CD4-positive, alpha-beta T cell treated with Interleukin-6 at 100 ng/mL for 8 hours (primary cell): ENCODE data around the gene IMMP2L.

Experiments
- DNase-seq: peaks from one replicate; pipeline ENCODE4 v3.0.0-alpha.2; 2020; ENCODE audit warnings: mixed read lengths, low spot score

IMMP2L gene

GRCh38 chr7:111210996-111211395 is 351.3 kb downstream of the IMMP2L start:
- DNase-seq: no peak

- no peak for DNase-seq
These were observed 352.2 kb downstream of the IMMP2L start for GRCh38 chr7:111210043-111210442.

GRCh38 chr7:111205251-111205650 is 357.0 kb downstream of the IMMP2L start:
- DNase-seq: no peak

- DNase-seq: no peak
These were observed 360.0 kb downstream of the IMMP2L start for GRCh38 chr7:111202321-111202720.

GRCh38 chr7:111199643-111200042 is 362.6 kb downstream of the IMMP2L start:
- no peak for DNase-seq

GRCh38 chr7:111198255-111198654 is 364.0 kb downstream of the IMMP2L start:
- DNase-seq: no peak

GRCh38 chr7:111196655-111197054 is 365.6 kb downstream of the IMMP2L start:
- DNase-seq: no peak

- DNase-seq: no peak
These were observed 369.5 kb downstream of the IMMP2L start for GRCh38 chr7:111192614-111193413.

GRCh38 chr7:111190804-111191203 is 371.5 kb downstream of the IMMP2L start:
- no peak for DNase-seq

GRCh38 chr7:111184987-111185386 is 377.3 kb downstream of the IMMP2L start:
- DNase-seq: no peak

GRCh38 chr7:111183321-111183720 is 379.0 kb downstream of the IMMP2L start:
- no peak for DNase-seq

- DNase-seq: no peak
These were observed 382.0 kb downstream of the IMMP2L start for GRCh38 chr7:111180338-111180737.

GRCh38 chr7:111175908-111176441 is 386.3 kb downstream of the IMMP2L start:
- no peak for DNase-seq

- DNase-seq: no peak
These were observed 387.8 kb downstream of the IMMP2L start for GRCh38 chr7:111174510-111174909.

GRCh38 chr7:111173990-111174389 is 388.3 kb downstream of the IMMP2L start:
- DNase-seq: no peak

- DNase-seq: no peak
These were observed 388.8 kb downstream of the IMMP2L start for GRCh38 chr7:111173528-111173927.

- no peak for DNase-seq
These were observed 389.6 kb downstream of the IMMP2L start for GRCh38 chr7:111172564-111173257.

- DNase-seq: no peak
These were observed 394.1 kb downstream of the IMMP2L start for GRCh38 chr7:111168182-111168581.

- DNase-seq: no peak
These were observed 397.9 kb downstream of the IMMP2L start for GRCh38 chr7:111164442-111164841.

- no peak for DNase-seq
These were observed 399.6 kb downstream of the IMMP2L start for GRCh38 chr7:111162692-111163091.

GRCh38 chr7:111160297-111160696 is 402.0 kb downstream of the IMMP2L start:
- DNase-seq: no peak

GRCh38 chr7:111159426-111159825 is 402.9 kb downstream of the IMMP2L start:
- no peak for DNase-seq

- no peak for DNase-seq
These were observed 411.6 kb downstream of the IMMP2L start for GRCh38 chr7:111150709-111151108.
